BJ (cell line): ENCODE data around the gene MDGA2. TPM values are rescaled to one million over a fixed set of nuclear protein-coding genes. Genes with fewer than 3 reads are reported as not detected.

Source experiments
- CTCF ChIA-PET: fragments of 350-600 bp; formaldehyde crosslinking; extraction: SDS; loops from one replicate; lab custom pipeline; 2021; ENCODE audit warnings: antibody characterized with exemption, inconsistent platforms; lab: Yijun Ruan, JAX
- POLR2A ChIA-PET: fragments of 300-600 bp; sonication (Branson Sonifier 250); formaldehyde crosslinking; extraction: SDS; loops from one replicate; lab custom pipeline; 2021; ENCODE audit warnings: antibody characterized with exemption; lab: Charles Lee
- DNase-seq: peaks from one replicate; pipeline ENCODE4 v3.0.0-alpha.2; 2011; ENCODE audit warnings: low read depth
- H3K27me3 ChIP-seq: 2 replicates; pipeline ENCODE4 v1.6.0; 2011; ENCODE audit warnings: low read length; ENCODE audit not compliant: control insufficient read depth, insufficient read depth
- H3K36me3 ChIP-seq: 2 replicates; pipeline ENCODE4 v1.5.1; 2011; ENCODE audit warnings: low read length; ENCODE audit not compliant: control insufficient read depth, insufficient read depth
- H3K4me3 ChIP-seq: 2 replicates; pipeline ENCODE4 v1.5.1; 2011; ENCODE audit warnings: low read depth, mild to moderate bottlenecking, control low read depth, low read length
- polyA plus RNA-seq: library from polyadenylated mRNA; depleted of rRNA; stranded (reverse); fragments of >200 nt; gene quantifications from 2 replicates; pipeline ENCODE4 v1.2.3, GENCODE V29; 2011
- TF ChIP-seq, protein P1 (sequence below): IDR thresholded peaks from 2 replicates; pipeline ENCODE4 v1.5.1; 2011; ENCODE audit warnings: low read depth, mild to moderate bottlenecking, control low read depth, inconsistent platforms, low read length, moderate library complexity; ENCODE audit not compliant: insufficient read depth

The MDGA2 gene
- polyA plus RNA-seq, 1 experiment: not detected

GRCh38 chr14:47155395-47155794, 520.0 kb downstream of the MDGA2 start:
- CTCF ChIA-PET: no interaction called here
- POLR2A ChIA-PET: no interaction called here
- no peak overlapping the region for H3K4me3 ChIP-seq
- H3K27me3 ChIP-seq: no peaks in the 10 kb centered on the region
- H3K36me3 ChIP-seq: no peaks in the 10 kb centered on the region
- TF ChIP-seq, protein P1, sequence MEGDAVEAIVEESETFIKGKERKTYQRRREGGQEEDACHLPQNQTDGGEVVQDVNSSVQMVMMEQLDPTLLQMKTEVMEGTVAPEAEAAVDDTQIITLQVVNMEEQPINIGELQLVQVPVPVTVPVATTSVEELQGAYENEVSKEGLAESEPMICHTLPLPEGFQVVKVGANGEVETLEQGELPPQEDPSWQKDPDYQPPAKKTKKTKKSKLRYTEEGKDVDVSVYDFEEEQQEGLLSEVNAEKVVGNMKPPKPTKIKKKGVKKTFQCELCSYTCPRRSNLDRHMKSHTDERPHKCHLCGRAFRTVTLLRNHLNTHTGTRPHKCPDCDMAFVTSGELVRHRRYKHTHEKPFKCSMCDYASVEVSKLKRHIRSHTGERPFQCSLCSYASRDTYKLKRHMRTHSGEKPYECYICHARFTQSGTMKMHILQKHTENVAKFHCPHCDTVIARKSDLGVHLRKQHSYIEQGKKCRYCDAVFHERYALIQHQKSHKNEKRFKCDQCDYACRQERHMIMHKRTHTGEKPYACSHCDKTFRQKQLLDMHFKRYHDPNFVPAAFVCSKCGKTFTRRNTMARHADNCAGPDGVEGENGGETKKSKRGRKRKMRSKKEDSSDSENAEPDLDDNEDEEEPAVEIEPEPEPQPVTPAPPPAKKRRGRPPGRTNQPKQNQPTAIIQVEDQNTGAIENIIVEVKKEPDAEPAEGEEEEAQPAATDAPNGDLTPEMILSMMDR: no peak
- DNase-seq: no peak

DNA sequence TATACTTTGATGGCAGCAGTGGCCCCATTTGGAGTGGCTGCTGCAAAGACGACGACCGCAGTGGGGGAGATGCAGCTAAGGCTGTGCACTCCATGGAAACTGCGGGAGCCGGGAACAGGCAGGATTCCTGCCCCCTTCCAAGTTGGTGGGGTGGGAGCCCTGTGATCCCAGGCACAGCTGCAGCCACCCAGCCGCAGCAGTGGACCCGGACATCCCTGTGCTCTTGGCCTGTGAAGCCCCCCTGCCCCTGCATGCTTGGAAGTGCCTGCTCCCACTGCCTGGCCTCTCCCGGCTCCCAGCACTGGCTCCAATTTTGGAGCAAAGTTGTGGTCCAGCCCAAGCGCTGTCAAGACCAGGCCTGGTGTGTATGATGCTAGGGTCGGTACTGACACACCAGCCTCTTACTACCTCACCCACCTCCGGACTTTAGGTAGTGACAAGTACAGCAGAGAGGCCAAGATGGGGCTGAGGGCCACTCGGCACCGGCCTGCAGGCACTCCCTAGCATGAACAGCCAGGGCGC, 521.1 kb downstream of the MDGA2 start:
- ChIA-PET POLR2A (no interaction called here), CTCF (no interaction called here)
- H3K4me3 ChIP-seq: no peak overlapping the region
- DNase-seq: no peak
- TF ChIP-seq, protein P1: no peak
- H3K36me3 ChIP-seq: no peaks in the 10 kb centered on the region
- no peaks in the 10 kb centered on the region for H3K27me3 ChIP-seq

- ChIA-PET CTCF (no interaction called here), POLR2A (no interaction called here)
- H3K4me3 ChIP-seq: no peak overlapping the region
- H3K27me3 ChIP-seq: no peaks in the 10 kb centered on the region
- no peak for DNase-seq
- H3K36me3 ChIP-seq: no peaks in the 10 kb centered on the region
- TF ChIP-seq, protein P1: no peak
Measured at GRCh38 chr14:47153746-47154145, 521.7 kb downstream of the MDGA2 start.

GRCh38 chr14:47150267-47150666, 525.1 kb downstream of the MDGA2 start:
- Histone ChIP-seq H3K4me3 (no peak overlapping the region), H3K27me3 (no peaks in the 10 kb centered on the region), H3K36me3 (no peaks in the 10 kb centered on the region)
- CTCF ChIA-PET: no interaction called here
- DNase-seq: no peak
- POLR2A ChIA-PET: no interaction called here
- TF ChIP-seq, protein P1: no peak

DNA sequence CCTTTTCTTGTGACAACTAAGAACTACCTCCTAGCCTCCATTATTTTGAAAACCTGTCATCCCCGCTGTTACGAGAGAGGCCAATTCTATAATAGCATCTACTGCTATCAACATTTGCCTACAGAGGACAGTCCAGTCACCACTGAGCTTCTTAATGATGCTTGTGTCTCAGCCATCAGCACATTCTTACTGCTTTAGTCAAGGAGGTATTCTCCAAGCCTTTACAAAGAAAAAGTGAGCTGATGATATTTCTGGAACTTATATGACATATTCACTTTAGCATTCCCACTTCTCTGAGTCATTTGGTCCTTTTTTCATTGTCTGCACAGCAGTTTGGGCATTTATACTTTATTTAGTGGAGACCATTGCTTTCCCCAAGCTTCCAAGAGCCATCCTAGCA, 526.1 kb downstream of the MDGA2 start:
- TF ChIP-seq, protein P1: no peak
- H3K4me3 ChIP-seq: no peak overlapping the region
- no peak for DNase-seq
- no peaks in the 10 kb centered on the region for H3K27me3 ChIP-seq
- no peaks in the 10 kb centered on the region for H3K36me3 ChIP-seq
- CTCF ChIA-PET: no interaction called here
- POLR2A ChIA-PET: no interaction called here
